ENCODE results near the gene SLC9C2.
"Not testable (repeated sequence)": the region's sequence is repeated elsewhere in the genome, so short reads cannot be mapped to it uniquely, and the experiment has no call there.

The SLC9C2 gene

DNA sequence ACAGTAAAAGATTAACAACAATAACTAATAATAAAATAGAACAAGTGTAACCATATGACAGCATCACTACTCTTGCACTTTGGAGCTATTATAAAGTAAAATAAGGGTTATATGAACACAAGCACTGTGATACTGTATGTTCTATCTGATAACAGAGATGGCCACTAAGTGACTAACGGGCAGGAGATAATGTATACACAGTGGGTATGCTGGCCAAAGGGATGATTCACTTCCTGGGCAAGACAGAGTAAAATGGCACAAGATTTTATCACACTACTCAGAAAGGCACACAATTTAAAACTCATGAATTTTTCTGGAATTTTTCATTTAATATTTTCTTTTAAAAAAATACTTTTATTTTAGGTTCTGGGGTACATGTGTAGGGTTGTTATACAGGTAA lies 12.3 kb downstream of the SLC9C2 start:
- FAIRE-seq (peak; percentile 88), DNase-seq (ENCODE audit: low spot score) (peak; percentile 61)

DNA sequence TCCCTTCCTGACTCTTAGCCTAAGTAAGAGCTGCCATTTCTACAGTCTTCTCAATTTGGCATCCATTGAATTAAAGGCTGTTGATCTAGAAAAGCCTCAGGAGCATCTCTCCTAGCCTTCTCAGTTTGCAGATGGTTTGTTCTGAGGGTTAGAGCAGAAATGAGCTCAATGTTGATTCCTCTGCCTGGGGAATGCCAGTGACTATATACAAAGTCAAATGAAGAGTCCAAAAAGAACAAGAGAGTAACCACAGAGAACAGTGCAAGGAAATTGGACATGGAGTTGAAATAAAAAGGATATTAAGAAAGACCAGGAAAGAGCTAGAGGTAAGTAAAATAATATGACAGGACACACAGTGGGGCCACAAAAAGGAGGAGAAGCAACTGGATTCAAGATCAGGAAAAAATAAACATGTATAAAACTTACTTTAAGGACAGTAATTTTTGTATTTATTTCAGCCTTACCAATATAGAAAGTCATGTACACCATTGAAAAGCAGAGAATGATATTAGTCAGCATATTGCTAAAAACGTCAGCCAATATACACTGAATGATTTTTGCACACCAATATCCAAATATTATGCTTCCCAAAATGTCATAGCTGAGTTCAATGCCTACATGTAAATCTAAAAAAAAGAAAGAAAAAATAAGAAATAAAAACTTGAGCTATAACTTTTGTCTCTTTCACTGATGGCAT lies 21.3 kb downstream of the SLC9C2 start:
- DNase-seq (ENCODE audit: low spot score) (no peak), FAIRE-seq (no peak)

DNA sequence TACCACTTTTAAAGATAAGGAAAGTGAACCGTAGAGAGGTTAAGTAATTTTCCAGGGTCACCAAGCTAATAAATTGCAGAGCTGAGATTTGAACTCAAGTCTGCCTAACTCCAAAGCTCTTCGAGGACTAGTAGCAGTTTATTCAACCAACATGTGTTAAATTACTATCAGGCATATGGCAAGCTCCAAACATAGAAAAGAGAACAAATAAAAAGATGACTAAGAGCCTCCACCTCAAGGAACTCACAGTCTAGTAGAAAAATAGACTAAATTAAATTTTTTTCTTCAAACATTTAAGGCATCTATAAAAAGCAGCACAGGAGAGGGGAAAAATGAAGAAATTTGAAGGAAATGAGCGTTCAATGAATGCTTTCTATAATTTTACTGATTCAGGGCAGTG lies 22.2 kb downstream of the SLC9C2 start:
- FAIRE-seq (no peak), DNase-seq (ENCODE audit: low spot score) (no peak)

GRCh38 chr1:173580071-173580470 lies 22.8 kb downstream of the SLC9C2 start:
- no peak for FAIRE-seq
- DNase-seq (ENCODE audit: low spot score): no peak

DNA sequence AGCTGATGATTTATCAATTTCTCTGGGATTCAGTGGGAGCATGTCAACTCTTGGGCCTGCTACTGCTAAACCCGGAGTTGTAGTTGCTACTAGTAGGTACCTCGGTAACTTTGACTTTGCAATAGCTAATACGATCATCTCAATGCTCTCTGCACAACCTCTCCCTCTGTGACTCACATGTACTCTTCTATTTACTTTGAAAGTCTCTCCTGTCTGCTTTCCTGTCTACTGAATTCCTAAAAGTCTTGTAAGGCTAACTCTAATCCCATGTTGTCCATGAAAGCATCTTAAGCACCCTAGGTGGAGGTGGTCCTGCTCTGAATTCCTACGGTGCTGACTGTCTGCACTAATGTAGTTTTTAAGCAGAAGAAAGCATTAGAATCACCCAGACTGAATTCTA lies 29.3 kb downstream of the SLC9C2 start:
- no peak for DNase-seq (ENCODE audit: low spot score)
- FAIRE-seq: no peak

DNA sequence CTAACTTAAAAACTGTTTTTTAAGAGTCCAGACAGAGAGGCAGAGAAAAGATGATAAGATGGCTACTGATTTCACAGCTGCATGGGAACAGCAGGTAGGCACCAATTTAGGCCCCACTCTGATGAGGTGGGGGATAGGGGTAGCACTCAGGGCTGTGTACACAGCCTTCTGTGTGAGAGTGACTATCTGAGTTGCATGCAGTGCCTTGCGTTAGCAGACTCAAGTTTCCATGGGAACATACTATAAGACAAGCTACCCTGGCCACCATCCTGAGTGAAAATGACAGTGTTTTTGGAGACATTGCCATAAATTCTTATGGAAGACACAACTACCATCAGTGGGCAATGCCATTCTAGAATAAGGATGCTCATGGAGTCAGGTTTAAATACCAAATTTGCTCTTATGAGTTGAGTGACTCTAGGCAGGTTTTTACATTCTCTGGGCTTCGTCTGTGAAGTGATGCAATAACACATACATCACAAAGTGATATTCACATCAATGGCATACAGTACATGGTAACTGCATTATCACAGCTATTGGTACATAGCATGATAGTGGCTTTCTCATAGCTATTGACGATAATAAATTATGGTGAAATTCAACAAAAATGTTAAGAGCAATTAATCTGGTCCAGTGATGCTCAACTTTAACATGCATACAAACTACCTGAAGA lies 30.5 kb downstream of the SLC9C2 start:
- FAIRE-seq (no peak), DNase-seq (ENCODE audit: low spot score) (no peak)

DNA sequence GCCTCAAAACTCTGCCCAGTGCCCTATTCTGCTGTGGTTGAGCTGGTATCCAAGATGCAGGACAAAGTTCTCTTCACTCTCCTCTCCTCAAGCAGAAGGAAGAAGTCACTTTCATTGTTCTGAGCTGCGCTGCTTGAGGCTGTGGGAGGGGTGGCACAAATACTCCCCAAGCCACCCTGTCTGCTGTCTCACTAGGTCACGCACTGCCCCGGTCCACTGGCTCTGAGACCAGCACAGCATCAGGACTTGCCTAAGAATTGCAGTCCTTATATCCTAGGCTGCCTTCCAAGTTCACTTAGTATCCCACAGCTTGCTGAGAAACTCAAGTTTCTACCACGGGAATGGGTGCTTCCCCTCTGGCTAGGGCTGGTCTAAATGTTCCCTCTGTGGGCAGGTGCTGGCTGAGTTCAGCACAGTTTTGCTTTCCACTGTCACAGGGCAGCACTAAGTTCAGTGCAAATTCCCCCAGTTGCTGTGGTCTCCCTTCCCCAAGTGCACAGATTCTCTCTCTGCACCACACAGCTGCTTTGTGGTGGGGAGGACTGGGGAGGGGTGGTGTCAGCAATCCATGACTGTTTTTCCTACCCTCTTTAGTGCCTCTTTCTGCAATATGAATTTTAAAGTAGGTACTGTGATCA lies 32.4 kb downstream of the SLC9C2 start:
- no peak for FAIRE-seq

GRCh38 chr1:173568483-173568882 lies 34.4 kb downstream of the SLC9C2 start:
- no peak for FAIRE-seq
- DNase-seq (ENCODE audit: low spot score): no peak

More for the DNA sequence above, 32.4 kb downstream of the SLC9C2 start:
- DNase-seq (ENCODE audit: low spot score): no peak

DNA sequence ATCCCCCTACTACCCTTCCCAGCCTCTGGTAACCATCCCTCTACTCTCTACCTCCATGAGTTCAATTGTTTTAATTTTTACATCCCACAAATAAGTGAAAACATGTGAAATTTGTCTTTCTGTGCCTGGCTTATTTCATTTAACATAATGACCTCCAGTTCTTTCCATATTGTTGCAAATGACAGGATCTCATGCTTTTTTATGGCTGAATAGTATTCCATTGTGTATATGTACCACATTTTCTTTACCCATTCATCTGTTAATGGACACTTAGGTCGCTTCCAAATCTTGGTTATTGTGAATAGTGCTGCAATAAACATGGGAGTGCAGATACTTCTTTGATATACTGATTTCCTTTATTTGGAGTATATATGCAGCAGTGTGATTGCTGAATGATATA lies 39.0 kb downstream of the SLC9C2 start:
- DNase-seq (ENCODE audit: low spot score); FAIRE-seq: not testable (repeated sequence)

- no peak for FAIRE-seq
- DNase-seq (ENCODE audit: low spot score): no peak
These were observed 40.1 kb downstream of the SLC9C2 start for GRCh38 chr1:173562813-173563212.

DNA sequence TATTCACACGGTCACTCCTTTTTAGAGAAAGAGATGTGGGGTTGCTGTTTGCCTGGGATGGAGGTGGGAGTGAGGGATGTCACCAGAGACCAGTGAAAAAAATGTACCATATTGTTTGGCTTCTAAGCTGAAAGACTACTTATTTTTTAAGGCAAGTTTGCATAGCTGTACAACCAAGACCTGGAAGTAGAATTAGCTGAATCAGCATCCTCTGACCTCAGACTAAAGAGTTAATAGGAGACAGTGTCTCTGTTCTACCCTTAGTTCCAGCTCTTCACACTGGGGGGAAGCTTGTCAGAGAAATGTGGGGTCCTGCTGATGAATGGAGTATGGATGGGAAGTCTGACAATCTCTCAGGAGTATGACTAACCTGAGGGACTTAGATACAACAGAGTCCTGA lies 41.6 kb downstream of the SLC9C2 start:
- DNase-seq (ENCODE audit: low spot score): no peak
- no peak for FAIRE-seq

GRCh38 chr1:173560285-173560880 lies 42.5 kb downstream of the SLC9C2 start:
- DNase-seq (ENCODE audit: low spot score): no peak
- FAIRE-seq: no peak

- FAIRE-seq: no peak
- no peak for DNase-seq (ENCODE audit: low spot score)
These were observed 47.1 kb downstream of the SLC9C2 start for GRCh38 chr1:173555651-173556305.

- FAIRE-seq (no peak), DNase-seq (ENCODE audit: low spot score) (no peak)
These were observed 48.2 kb downstream of the SLC9C2 start for GRCh38 chr1:173554541-173555250.

DNA sequence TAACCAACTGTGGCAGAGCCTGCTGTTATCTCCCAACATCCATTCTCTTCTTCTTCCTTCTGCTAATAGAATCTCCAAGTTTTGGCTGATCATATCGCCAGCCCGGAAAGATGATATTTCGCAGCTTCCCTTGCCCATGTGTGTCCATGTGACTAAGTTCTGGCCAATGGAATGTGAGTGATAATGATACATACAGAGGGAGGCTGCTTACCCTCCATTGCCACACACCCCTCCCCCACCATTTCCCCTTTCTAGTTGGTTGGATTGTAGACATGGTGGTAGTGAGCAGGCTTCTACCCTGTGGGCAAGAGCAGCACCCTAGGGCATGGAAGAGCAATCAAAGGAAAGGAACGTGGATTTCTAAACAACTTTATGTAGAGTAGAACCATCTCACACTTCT lies 48.8 kb downstream of the SLC9C2 start:
- FAIRE-seq (no peak), DNase-seq (ENCODE audit: low spot score) (no peak)

DNA sequence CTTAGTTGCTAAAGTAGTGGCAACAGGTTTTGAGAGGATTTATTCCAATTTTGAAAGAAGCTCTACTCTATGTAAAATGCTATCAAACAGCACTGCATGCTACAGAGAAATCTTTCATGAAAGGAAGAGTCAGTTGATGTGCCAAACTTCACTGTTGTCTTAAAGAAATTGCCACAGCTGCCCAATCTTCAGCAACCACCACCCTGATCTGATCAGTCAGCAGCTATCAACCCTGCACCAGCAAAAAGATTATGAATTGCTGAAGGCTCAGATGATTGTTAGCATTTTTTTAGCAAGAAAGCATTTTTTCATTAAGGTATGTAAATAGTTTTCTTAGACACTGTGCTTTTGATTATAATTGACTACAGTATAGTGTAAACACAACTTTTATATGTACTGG lies 49.6 kb downstream of the SLC9C2 start:
- DNase-seq (ENCODE audit: low spot score): no peak
- no peak for FAIRE-seq

GRCh38 chr1:173551699-173552098 lies 51.2 kb downstream of the SLC9C2 start:
- DNase-seq (ENCODE audit: low spot score) (no peak), FAIRE-seq (no peak)

DNA sequence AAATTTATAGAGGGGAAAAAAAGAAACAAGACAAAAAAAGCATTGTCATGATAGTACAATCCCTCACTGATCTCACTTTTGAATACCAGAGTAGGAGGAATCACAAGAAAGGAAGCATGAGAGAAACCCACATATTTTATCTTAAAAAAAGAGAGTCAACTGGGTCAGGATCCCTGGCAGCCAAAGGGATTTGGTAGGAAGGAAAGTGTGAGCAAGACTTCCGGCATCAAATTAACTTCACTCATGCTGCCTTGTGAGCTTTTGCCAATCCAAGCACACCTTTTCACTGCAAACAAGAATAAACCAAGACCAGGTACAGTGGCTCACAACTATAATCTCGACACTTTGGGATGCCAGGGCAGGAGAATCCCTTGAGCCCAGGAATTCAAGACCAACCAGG lies 53.1 kb downstream of the SLC9C2 start:
- FAIRE-seq (no peak), DNase-seq (ENCODE audit: low spot score) (no peak)

DNA sequence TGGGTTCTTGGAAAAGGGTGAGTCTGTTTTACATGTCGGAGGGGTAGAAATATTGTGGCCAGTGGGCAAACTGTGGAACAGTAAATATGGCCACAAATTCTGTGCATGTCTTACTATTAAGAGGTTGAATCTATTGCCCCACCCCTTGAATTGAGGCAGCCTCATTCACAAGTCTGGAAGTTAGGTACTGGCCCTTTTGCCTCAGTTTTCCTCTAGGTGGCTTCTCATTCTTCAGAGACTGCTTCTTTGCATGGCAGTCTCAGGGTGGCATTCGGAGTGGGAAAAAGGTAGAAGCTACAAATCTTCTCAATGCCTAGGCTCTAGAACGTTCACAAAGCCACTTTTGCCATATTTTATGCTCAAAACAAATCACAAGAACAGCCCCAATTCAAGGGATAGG lies 57.2 kb downstream of the SLC9C2 start:
- DNase-seq (ENCODE audit: low spot score): no peak
- FAIRE-seq: no peak

DNA sequence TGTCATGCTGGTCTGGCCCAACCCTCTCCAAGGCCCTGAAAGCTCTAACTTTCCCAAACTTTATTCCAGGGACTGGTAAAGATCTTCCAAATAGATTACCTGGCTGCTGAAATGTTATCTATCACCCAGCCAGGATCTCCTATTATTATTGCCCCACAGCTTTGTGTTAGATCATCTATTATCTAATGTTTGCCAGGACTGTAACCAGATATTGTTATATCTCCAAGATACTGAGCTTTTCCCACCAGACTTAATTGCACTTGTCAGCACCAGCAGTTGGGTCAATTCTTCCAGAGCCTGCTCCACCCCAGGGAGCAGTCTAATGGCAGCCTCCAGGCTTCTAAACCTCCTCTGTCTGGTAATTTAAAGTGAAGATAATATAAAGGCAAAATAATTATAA lies 66.6 kb downstream of the SLC9C2 start:
- DNase-seq (ENCODE audit: low spot score): no peak
- no peak for FAIRE-seq

- DNase-seq (ENCODE audit: low spot score): no peak
These were observed 70.6 kb downstream of the SLC9C2 start for GRCh38 chr1:173532237-173532636.

More at GRCh38 chr1:173532237-173532636, 70.6 kb downstream of the SLC9C2 start:
- FAIRE-seq: no peak

All from RCC 7860 (cell line).